BE2C (cell line): Measurements from ENCODE around the gene PRRC2B.

Experiments used
- DNase-seq: peaks from one replicate; pipeline ENCODE4 v3.0.0-alpha.2; 2020
- H3K27me3 ChIP-seq: fragments of 250-450 bp; sonication (Bioruptor Pico); 2 replicates; pipeline ENCODE4 v1.5.1; 2020; ENCODE audit warnings: mild to moderate bottlenecking
- H3K36me3 ChIP-seq: fragments of 250-450 bp; sonication (Bioruptor Pico); 2 replicates; pipeline ENCODE4 v1.5.1; 2020; ENCODE audit warnings: mild to moderate bottlenecking
- H3K4me1 ChIP-seq: fragments of 250-450 bp; sonication (Bioruptor Pico); 2 replicates; pipeline ENCODE4 v1.5.1; 2020
- H3K4me3 ChIP-seq: 2 replicates; pipeline ENCODE4 v1.5.1; 2011; ENCODE audit warnings: low read depth, low read length
- H3K9me3 ChIP-seq: fragments of 250-450 bp; sonication (Bioruptor Pico); 2 replicates; pipeline ENCODE4 v1.5.1; 2020
- TF ChIP-seq, protein P1 (sequence below): IDR thresholded peaks from 2 replicates; pipeline ENCODE4 v1.5.1; 2012; ENCODE audit warnings: mild to moderate bottlenecking, low read depth, low read length

The PRRC2B gene

DNA sequence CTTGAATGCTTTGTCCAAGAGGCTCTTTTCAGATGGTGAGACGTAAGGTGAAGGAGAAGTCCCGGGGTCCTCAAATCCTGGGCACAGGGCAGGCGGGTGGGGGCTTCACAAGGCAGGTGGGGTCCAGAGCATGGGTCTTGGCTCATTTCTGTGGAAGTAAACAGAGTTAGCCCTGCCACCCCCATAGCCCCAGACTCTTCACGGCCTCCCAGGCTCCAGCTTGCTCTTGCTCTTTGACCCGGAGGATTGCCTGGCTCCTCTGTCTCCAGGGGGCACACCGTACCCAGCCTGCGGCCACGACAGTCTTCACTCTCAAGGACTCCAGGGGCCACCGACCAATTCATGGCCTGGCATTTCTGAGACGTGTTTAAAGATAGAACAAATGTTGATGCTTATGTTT, 80.0 kb downstream of the PRRC2B start:
- H3K4me1 ChIP-seq: no peaks in the 10 kb centered on the region
- H3K27me3 ChIP-seq: no peaks in the 10 kb centered on the region
- no peak overlapping the region for H3K4me3 ChIP-seq
- TF ChIP-seq, protein P1, sequence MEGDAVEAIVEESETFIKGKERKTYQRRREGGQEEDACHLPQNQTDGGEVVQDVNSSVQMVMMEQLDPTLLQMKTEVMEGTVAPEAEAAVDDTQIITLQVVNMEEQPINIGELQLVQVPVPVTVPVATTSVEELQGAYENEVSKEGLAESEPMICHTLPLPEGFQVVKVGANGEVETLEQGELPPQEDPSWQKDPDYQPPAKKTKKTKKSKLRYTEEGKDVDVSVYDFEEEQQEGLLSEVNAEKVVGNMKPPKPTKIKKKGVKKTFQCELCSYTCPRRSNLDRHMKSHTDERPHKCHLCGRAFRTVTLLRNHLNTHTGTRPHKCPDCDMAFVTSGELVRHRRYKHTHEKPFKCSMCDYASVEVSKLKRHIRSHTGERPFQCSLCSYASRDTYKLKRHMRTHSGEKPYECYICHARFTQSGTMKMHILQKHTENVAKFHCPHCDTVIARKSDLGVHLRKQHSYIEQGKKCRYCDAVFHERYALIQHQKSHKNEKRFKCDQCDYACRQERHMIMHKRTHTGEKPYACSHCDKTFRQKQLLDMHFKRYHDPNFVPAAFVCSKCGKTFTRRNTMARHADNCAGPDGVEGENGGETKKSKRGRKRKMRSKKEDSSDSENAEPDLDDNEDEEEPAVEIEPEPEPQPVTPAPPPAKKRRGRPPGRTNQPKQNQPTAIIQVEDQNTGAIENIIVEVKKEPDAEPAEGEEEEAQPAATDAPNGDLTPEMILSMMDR: no peak
- DNase-seq: no peak
- no peaks in the 10 kb centered on the region for H3K9me3 ChIP-seq
- peaks cover 97% of the 10 kb centered on the region for H3K36me3 ChIP-seq

DNA sequence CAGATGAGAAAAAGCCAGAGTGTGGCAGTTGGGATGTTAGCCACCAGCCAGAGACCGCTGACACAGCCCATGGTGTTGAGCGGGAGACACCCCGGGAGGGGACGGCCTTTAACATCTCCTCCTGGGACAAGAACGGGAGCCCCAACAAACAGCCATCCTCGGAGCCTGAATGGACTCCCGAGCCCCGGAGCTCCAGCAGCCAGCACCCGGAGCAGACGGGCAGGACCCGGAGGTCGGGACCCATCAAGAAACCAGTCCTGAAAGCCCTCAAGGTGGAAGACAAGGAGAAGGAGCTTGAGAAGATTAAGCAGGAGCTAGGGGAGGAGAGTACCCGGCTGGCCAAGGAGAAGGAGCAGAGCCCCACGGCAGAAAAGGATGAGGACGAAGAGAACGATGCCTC, 80.8 kb downstream of the PRRC2B start:
- no peaks in the 10 kb centered on the region for H3K27me3 ChIP-seq
- H3K4me1 ChIP-seq: no peaks in the 10 kb centered on the region
- no peaks in the 10 kb centered on the region for H3K9me3 ChIP-seq
- no peak for DNase-seq
- H3K4me3 ChIP-seq: no peak overlapping the region
- H3K36me3 ChIP-seq: peaks cover 97% of the 10 kb centered on the region
- TF ChIP-seq, protein P1: no peak

DNA sequence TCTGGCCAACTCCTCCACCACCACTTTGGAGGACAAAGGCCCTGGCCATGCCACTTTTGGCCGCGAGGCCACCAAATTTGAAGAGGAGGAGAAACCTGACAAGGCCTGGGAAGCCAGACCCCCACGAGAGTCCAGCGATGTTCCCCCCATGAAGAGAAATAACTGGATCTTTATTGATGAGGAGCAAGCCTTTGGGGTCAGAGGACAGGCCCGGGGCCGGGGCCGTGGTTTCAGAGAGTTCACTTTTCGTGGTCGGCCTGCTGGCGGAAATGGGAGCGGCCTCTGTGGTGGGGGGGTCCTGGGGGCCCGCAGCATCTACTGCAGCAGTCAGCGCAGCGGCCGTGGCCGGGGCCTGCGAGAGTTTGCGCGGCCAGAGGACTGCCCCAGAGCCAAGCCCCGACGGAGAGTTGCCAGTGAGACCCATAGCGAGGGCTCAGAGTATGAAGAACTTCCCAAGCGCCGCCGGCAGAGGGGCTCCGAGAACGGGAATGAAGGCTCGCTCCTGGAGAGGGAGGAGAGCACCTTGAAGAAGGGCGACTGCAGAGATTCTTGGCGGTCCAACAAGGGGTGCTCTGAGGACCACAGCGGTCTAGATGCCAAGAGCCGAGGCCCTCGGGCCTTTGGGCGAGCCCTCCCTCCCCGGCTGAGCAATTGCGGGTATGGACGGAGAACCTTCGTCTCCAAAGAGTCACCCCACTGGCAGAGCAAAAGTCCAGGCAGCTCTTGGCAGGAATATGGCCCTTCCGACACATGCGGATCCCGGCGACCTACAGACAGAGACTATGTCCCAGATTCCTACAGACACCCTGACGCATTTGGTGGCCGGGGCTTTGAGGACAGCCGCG, 81.4 kb downstream of the PRRC2B start:
- no peaks in the 10 kb centered on the region for H3K27me3 ChIP-seq
- TF ChIP-seq, protein P1: no peak
- H3K4me1 ChIP-seq: no peaks in the 10 kb centered on the region
- no peak overlapping the region for H3K4me3 ChIP-seq
- peaks cover 97% of the 10 kb centered on the region for H3K36me3 ChIP-seq
- DNase-seq: no peak
- H3K9me3 ChIP-seq: no peaks in the 10 kb centered on the region

DNA sequence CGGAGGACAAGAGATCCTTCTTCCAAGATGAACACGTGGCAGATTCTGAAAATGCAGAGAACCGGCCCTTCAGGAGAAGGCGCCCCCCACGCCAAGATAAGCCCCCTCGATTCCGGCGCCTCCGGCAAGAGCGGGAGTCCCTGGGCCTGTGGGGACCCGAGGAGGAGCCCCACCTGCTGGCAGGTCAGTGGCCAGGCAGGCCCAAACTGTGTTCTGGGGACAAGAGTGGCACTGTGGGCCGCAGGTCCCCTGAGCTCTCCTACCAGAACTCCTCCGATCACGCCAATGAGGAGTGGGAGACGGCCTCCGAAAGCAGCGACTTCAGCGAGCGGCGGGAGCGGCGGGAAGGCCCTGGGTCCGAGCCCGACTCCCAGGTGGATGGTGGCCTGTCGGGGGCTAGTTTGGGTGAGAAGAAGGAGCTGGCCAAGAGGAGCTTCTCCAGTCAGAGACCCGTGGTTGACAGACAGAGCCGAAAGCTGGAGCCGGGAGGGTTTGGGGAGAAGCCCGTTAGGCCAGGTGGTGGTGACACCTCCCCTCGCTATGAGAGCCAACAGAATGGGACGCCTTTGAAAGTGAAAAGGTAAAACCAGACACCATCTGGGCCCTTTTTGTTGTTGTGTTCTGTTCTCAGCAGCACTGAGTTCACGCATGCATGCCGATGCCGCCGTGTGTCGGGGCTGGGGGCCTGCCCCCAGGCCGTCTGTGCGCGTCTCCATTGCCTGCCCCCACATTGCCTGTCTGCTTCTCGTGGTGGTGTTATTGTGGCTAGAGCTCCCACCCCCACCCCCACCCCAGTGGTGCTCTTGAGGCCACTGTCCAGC, 82.3 kb downstream of the PRRC2B start:
- no peak for DNase-seq
- H3K9me3 ChIP-seq: no peaks in the 10 kb centered on the region
- H3K4me1 ChIP-seq: no peaks in the 10 kb centered on the region
- H3K4me3 ChIP-seq: no peak overlapping the region
- H3K36me3 ChIP-seq: peaks cover 94% of the 10 kb centered on the region
- TF ChIP-seq, protein P1: peak; percentile 41
- H3K27me3 ChIP-seq: no peaks in the 10 kb centered on the region

DNA sequence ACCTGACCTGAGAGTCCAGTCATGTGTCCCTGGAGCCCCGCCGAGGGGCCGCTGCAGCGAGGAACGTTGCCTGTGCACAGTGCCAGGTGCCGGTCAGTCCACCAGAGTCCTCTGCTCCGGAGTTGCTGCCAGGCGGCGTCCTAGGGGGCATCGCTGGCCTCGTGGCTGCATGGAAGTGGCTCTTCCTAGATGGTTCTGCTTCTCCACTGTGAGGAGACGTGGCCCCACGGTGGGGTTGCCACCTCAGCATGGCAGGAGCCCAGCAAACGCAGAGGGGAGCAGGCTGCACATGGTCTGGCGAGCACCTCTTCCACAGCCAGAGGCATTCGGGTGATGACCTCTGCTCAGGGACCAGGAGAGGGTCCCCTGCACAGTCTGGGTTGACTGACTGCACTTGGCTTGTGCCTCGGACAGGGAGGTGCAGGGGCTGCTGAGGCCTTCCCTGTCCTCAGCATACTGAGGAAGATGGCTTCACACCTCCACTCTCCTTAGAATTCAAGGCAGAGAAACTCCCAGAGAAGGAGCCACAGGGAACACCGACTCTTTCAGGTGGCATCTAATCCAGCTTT, 83.0 kb downstream of the PRRC2B start:
- peaks cover 94% of the 10 kb centered on the region for H3K36me3 ChIP-seq

More for the DNA sequence above, 83.0 kb downstream of the PRRC2B start:
- H3K27me3 ChIP-seq: no peaks in the 10 kb centered on the region
- DNase-seq: no peak
- no peak overlapping the region for H3K4me3 ChIP-seq
- H3K4me1 ChIP-seq: no peaks in the 10 kb centered on the region
- TF ChIP-seq, protein P1: no peak
- H3K9me3 ChIP-seq: no peaks in the 10 kb centered on the region
